CD4-positive, alpha-beta T cell treated with Interleukin-4 for 1 hour (primary cell): ENCODE measurements around the gene PIH1D2.
"Not testable (repeated sequence)": the region's sequence is repeated elsewhere in the genome, so short reads cannot be mapped to it uniquely, and the experiment has no call there.

Source experiments
- DNase-seq, 2 donors: peaks; one replicate each; pipeline ENCODE4 v3.0.0-alpha.2; 2020 to 2022

Gene PIH1D2

DNA sequence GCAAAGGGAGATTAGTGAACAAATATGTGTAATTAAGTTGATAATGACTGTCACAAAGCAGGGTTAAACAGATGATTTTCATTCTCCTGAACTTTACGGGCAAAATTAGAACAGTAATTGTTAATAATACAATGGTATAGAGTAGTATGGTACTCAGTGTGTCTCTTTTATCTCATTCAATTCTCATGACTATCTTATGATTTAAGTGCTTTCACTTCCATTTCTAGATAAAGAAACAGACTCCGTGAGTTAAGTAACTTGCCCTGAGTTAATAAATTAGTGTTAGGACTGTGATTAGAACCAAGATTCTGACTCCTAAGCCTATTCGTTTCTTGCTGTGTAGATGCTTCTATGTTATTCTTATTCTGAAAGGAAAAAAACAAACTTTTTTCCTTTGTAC, 22.0 kb downstream of the PIH1D2 start:
- DNase-seq: no peak

DNA sequence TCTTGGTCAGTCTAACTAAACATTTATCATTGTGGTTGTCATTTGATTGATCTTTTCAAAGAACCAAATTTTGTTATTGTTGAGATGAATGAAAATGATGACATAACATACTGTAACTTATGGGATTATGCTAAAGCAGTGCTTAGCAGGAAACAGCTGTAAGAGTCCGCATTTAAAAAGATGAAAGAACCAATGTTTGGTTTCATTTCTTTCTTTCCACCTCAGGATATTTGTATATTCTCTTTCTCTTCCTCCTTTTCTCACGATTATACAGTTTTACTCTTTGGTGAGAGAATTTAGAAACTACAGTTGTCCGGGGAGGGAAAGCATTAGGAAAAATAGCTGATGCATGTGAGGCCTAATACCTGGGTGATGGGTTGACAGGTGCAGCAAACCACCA, 23.1 kb downstream of the PIH1D2 start:
- no peak for DNase-seq

DNA sequence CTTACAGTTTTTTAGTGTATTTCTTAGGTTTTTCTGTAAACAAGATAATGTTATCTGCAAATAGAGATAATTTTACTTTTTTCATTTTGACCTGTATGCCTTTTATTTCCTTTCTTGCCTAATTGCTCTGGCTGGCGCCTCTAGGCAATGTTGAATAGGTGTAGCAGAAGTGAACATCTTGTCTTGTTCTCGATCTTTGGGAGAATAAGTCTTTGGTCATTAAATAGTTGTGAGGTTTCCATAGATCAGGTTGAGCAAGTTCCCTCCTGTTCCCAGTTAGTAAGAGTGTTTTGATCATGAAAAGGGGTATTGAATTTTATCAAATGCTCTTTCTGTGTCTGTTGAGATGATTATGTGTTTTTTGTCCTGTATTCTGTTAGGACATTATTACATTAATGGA, 24.0 kb downstream of the PIH1D2 start:
- no peak for DNase-seq

DNA sequence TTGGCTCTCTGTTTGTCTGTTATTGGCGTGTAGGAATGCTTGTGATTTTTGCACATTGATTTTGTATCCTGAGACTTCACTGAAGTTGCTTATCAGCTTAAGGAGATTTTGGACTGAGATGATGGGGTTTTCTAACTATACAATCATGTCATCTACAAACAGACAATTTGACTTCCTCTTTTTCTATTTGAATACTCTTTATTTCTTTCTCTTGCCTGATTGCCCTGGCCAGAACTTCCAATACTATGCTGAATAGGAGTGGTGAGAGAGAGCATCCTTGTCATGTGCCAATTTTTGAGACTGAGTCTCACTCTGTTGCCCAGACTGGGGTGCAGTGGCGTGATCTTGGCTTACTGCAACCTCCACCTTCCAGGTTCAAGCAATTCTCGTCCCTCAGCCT, 25.6 kb downstream of the PIH1D2 start:
- not testable (repeated sequence) for DNase-seq

DNA sequence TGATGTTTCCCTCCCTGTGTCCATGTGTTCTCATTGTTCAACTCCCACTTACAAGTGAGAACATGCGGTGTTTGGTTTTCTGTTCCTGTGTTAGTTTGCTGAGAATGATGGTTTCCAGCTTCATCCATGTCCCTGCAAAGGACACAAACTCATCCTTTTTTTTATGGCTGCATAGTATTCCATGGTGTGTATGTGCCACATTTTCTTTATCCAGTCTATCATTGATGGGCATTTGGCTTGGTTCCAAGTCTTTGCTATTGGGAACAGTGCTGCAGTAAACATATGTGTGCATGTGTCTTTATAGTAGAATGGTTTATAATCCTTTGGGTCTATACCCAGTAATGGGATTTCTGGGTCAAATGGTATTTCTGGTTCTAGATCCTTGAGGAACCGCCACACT, 27.2 kb downstream of the PIH1D2 start:
- not testable (repeated sequence) for DNase-seq

DNA sequence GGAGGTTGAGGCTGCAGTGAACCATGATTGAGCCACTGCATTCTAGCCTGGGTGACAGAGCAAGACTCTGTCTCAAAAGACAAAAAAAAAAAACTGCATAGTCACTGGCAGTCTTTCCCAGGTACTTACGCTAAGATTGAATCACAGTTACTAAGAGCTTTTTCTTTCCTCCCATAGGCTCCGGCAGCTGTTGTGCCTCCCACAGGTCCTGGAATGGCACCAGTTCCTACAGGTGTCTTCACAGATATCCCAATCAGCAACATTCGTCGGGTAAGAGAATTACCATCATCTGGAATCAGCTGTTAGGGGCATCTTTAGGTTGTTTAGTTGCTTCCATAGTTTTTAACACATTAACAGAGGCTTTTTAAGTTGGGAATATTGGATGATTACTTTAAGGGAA, 28.9 kb downstream of the PIH1D2 start:
- DNase-seq: no peak

DNA sequence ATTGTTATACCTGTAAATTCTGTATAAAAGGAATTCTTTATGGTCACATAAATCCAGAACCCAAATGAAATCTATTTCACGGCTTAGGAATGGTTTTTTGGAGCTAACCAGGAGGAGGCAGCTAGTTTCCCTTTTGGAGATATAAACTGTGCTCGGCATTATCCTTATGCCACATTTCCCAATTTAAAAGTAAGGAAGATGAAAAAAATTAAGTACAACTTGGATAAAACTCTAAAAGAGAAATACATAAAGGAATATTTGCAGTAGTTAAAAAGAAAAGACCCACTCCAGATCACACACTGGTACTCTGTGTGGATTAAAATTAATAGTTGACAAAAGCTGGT, 30.9 kb downstream of the PIH1D2 start:
- DNase-seq: no peak

DNA sequence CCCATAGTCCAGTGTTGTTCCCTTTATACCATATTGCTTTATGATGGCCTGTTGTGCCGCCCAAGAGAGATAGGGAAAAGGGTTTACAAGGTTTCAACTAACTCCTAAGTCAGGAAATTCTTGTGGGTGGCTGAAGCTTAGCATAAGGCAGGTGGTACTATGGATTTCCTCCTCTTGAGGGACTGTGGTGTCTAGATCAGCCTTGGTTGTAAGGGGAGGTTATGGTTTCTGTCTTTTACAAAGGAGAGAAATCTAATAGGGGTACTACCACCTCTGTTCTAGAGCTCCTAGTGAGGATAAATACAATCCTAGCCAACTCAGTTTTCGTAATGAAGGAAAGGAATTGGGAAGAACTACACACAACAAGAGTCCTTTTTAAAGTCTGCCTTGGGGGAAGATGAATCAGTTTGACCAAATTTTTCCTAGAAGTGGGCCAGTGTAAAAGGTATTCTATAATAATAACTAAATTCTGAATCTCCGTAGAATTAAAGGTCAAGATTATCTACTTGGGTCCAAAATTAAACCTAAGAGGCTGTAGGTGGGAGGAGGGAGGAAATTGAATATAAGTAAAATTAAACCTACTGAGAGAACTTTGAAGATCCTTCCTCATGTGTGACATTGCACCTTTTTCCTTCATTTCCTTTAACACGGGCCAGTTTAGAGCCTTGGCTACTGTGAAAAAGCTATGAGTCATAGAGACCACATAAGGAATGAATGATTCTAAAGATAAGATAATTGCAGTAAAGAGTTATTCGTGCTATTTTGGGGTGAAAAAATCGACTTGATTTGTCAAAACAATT, 31.5 kb downstream of the PIH1D2 start:
- DNase-seq: no peak

DNA sequence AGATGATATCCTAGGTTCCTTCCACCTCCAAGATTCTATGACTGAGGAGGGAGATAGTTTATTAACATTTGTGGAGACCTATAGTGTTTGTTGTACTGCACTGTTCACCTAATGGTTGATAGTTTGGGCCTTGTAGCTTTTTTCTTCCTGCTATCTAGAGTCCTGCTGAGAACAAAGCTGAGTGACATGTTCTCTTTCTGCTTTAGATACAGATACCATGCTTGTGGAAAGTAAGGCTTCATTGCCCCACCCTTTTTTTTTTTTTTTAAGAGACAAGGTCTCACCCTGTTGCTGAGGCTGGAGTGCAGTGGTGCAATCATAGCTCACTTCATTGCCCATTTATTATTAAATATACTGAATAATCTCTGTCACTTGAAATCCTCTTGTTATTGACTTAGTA, 36.3 kb downstream of the PIH1D2 start:
- DNase-seq: no peak

DNA sequence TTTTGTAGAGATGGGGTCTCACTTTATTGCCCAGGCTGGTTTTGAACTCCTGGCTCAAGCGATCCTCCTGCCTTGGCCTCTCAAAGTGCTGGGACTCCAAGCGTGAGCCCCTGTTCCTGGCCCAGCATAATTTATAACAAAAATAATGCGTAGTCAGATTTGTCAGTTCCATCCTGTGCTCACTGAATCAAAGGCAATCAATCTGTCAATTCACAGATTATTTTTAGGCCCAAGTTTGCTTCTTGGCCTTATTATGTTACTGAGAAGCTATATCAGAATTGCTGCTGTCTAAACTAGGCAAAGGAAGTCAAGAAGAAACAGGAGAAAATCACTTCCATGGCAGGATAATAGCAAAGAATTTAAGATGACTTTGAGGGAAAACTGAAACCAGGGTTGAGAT, 39.9 kb downstream of the PIH1D2 start:
- no peak for DNase-seq

DNA sequence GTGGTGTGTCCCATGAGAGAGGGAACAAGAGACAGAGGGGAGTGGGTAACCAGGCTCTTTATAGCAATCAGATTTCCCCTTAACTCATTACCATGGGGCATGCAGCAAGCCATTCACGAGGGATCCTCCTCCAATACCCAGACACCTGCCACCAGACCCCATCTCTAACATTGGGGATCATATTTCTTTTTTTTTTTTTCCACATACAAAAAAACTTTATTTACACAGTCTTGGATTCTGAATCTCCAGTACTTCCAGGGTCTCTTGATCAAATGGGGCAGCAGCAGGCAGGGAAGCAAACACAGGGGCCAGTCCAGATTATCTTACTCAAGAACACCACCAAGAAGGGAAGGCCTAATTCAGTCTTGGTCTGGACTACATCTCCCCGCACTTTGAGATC, 44.4 kb downstream of the PIH1D2 start:
- DNase-seq: no peak

DNA sequence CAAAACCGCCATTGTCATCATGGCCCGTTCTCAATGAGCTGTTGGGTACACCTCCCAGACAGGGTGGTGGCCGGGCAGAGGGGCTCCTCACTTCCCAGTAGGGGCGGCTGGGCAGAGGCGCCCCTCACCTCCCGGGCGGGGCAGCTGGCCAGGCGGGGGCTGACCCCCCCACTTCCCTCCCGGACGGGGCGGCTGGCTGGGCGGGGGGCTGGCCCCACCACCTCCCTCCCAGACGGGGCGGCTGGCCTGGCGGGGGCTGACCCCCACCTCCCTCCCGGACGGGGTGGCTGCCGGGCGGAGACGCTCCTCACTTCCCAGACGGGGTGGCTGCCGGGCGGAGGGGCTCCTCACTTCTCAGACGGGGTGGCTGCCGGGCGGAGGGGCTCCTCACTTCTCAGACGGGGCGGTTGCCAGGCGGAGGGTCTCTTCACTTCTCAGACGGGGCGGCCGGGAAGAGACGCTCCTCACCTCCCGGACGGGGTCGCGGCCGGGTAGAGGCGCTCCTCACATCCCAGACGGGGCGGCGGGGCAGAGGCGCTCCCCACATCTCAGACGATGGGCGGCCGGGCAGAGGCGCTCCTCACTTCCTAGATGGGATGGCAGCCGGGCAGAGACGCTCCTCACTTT, 46.9 kb downstream of the PIH1D2 start:
- not testable (repeated sequence) for DNase-seq

DNA sequence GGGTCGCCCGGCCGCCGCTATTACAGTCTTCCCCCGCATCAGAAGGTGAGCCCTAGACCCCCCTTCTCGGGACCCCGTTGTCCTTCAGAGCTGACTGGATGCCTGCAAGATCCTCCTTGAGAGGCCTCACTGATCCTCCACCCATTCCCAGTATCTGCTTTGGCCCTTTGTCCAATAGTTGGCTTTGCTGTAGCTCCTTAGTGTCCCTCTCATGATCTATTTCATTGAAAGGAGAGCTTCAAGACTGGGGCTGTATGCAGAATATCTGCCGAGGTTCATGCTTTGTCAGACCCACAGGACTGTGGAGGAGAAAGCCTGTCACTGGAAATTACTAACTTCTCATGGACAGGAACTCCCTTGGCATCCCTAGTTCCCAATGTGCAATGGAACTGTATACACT, 48.1 kb downstream of the PIH1D2 start:
- no peak for DNase-seq

DNA sequence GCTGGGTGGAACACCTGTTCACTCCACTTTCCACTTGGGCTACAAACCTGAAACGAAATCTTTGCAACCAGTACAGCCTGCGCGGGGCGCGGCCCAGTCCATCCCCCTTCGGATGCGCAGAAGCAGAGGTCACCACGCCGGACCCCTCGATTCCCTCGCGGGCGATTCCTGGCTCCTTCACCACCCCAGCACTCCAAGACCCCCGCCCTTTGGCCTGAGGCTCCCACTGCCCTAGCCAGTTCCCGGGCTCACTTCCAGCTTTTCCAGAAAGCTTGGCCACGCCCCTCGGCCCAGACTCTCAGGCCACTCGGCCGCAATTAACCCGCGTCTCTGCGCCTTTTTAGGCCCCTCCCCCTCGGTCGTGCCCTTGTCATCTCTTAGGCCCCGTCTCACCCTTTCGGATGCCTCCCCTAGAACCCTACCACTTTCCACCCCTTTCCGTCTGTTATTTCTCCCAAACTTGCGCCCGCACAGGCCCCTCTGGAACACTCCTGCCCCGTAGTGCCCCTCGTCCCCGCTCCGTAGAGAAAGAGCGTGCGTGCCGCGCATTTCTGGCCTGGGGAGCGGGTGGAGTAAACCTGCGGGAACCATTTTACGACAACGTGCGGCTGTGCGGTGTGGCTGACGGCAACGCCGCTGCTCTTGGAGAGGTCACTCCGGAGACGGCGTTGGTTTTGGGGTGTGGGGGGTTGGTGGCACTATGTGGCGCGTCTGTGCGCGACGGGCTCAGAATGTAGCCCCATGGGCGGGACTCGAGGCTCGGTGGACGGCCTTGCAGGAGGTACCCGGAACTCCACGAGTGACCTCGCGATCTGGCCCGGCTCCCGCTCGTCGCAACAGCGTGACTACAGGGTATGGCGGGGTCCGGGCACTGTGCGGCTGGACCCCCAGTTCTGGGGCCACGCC, 48.8 kb downstream of the PIH1D2 start, which contains the start of gene DLAT:
DLAT (plus strand) TSS at position 636 of the 906 bp plus-strand sequence; CDS start at position 701, 65 bp downstream.
- DNase-seq: peak; percentile 85 to 88

DNA sequence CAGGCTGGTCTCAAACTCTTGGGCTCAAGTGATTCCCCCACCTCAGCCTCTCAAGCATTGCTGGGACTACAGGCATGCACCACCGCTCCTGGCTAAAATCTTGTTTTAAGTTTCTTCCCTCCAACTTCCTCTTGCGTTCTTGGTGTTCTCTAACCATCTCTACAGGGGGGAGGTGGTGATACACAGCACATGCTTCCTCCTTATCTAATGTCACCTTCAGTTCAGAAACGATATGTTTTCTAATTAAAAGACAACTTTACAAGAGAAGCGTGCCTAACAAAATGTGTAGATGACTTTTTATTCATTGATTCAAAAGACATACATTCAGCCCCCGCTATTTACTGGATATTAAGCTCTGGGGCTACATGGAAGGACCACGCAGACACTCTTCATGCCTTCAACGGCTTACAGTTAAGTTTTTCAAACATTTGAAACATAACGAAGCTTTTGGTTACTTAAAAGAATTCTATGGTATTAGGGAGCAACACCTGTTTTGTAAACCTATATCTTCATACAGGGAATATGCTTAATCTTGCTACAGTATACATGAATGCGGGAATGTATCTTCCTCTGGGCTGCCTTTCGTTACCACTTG, 49.5 kb downstream of the PIH1D2 start:
- peak in 1 of 2 donors; percentile 19 for DNase-seq

DNA sequence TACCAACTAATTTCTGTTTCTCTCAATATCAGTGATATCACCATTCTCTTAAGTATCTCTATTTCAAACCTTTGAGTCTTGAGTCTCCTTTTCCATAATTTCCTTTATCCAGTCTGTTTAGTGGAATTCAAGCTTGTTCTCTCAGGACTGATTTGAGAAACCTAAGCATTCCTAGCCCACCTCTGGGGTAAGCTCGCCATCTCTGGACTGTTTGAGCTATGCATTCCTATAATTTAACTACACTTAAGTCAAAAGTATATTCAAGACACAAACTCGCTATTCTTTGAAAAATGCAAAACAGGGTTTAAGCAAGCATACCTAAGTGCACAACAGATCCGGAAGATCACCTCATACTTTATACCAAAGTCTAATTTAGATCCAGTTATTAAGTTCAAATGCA, 50.7 kb downstream of the PIH1D2 start:
- DNase-seq: no peak

DNA sequence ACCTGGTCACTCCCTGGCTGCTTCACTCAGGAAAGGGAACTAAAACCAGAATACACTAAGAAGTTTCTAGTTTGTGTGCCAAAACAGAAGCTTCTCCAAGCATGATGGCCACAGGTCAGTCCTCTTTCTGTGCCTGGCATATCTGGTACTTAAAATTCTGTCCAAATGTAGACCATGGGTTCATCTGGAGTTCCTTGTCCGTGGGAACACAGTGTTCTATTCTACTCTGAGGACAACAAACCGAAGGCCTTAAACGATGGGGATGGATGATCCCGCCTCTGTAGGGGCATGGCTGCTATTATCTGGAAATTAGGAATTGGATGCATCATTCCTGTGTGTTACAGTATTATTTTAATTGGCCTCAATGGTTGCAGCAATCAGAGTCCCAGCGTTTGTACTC, 54.8 kb downstream of the PIH1D2 start:
- no peak for DNase-seq
